GM18499 (cell line): ENCODE results near the gene TGFB1I1.

ENCODE experiments used
- ATAC-seq: cut with Tn5 transposase; IDR thresholded peaks from one replicate; pipeline ENCODE4 v1.9.1; 2021; ENCODE audit warnings: moderate number of reproducible peaks; ENCODE audit not compliant: insufficient read depth, unreplicated experiment

Gene TGFB1I1

GRCh38 chr16:31451681-31452351 lies 20.1 kb upstream of the TGFB1I1 start:
- no peak for ATAC-seq

- no peak for ATAC-seq
Measured at GRCh38 chr16:31452631-31453106, 19.3 kb upstream of the TGFB1I1 start.

- ATAC-seq, result no peak
Measured at GRCh38 chr16:31453255-31454204, 18.4 kb upstream of the TGFB1I1 start.

- ATAC-seq, result no peak
Measured at GRCh38 chr16:31455601-31456314, 16.2 kb upstream of the TGFB1I1 start.

- no peak for ATAC-seq
Measured at GRCh38 chr16:31456988-31457360, 15.0 kb upstream of the TGFB1I1 start.

GRCh38 chr16:31458073-31458843 lies 13.7 kb upstream of the TGFB1I1 start:
- ATAC-seq, result no peak

GRCh38 chr16:31458844-31459686 lies 12.9 kb upstream of the TGFB1I1 start, which contains the start of gene ARMC5:
TSS of gene ARMC5 (plus strand) at chr16:31459501. CDS start at chr16:31459525, 24 bp downstream.
- peak; percentile 62 for ATAC-seq

GRCh38 chr16:31459687-31460581 lies 12.0 kb upstream of the TGFB1I1 start:
- peak; percentile 49 for ATAC-seq

- ATAC-seq, result no peak
Measured at GRCh38 chr16:31460582-31461002, 11.4 kb upstream of the TGFB1I1 start.

- ATAC-seq, result no peak
Measured at GRCh38 chr16:31461201-31461920, 10.6 kb upstream of the TGFB1I1 start.

- no peak for ATAC-seq
Measured at GRCh38 chr16:31461921-31462804, 9.8 kb upstream of the TGFB1I1 start.

GRCh38 chr16:31464348-31464769 lies 7.6 kb upstream of the TGFB1I1 start:
- no peak for ATAC-seq

GRCh38 chr16:31464781-31465260 lies 7.1 kb upstream of the TGFB1I1 start:
- ATAC-seq, result no peak

- ATAC-seq, result no peak
Measured at GRCh38 chr16:31465788-31466370, 6.1 kb upstream of the TGFB1I1 start.

- no peak for ATAC-seq
Measured at GRCh38 chr16:31466381-31466841, 5.5 kb upstream of the TGFB1I1 start.
